GM21390 (cell line): ENCODE data around the gene TFR2.

Source experiments
- ATAC-seq: cut with Tn5 transposase; IDR thresholded peaks from one replicate; pipeline ENCODE4 v1.9.1; 2021; ENCODE audit not compliant: unreplicated experiment

The TFR2 gene

GRCh38 chr7:100588438-100588837, 52.9 kb downstream of the TFR2 start:
- ATAC-seq = no peak

- peak; percentile 81 for ATAC-seq
These were observed 54.9 kb downstream of the TFR2 start, which contains the start of gene FBXO24 for GRCh38 chr7:100586266-100587025. FBXO24 (plus strand) TSS chr7:100586328; CDS start chr7:100586626, 298 bp downstream.

- peak; percentile 23 for ATAC-seq
These were observed 55.7 kb downstream of the TFR2 start, which contains the start of gene LRCH4 for GRCh38 chr7:100585511-100586265. LRCH4 (minus strand) TSS chr7:100586129; CDS start chr7:100586100, 29 bp downstream.

GRCh38 chr7:100584683-100585510, 56.5 kb downstream of the TFR2 start:
- ATAC-seq = no peak

GRCh38 chr7:100584054-100584682, 57.2 kb downstream of the TFR2 start:
- no peak for ATAC-seq

- no peak for ATAC-seq
These were observed 58.0 kb downstream of the TFR2 start for GRCh38 chr7:100583132-100584053.

- ATAC-seq = no peak
These were observed 58.7 kb downstream of the TFR2 start for GRCh38 chr7:100582650-100583049.

GRCh38 chr7:100582041-100582579, 59.2 kb downstream of the TFR2 start:
- no peak for ATAC-seq

- ATAC-seq = no peak
These were observed 60.7 kb downstream of the TFR2 start for GRCh38 chr7:100580466-100581283.

GRCh38 chr7:100578246-100579183, 62.8 kb downstream of the TFR2 start:
- ATAC-seq = no peak

- ATAC-seq = no peak
These were observed 63.8 kb downstream of the TFR2 start for GRCh38 chr7:100577507-100577906.

GRCh38 chr7:100577103-100577502, 64.2 kb downstream of the TFR2 start:
- ATAC-seq = no peak

GRCh38 chr7:100576384-100576993, 64.9 kb downstream of the TFR2 start:
- no peak for ATAC-seq

GRCh38 chr7:100575746-100576383, 65.5 kb downstream of the TFR2 start:
- no peak for ATAC-seq

GRCh38 chr7:100575206-100575631, 66.1 kb downstream of the TFR2 start:
- no peak for ATAC-seq

GRCh38 chr7:100574362-100575205, 66.8 kb downstream of the TFR2 start:
- no peak for ATAC-seq
